ENCODE results near the gene MAP2. TPM values are rescaled to one million over a fixed set of nuclear protein-coding genes. Genes with fewer than 3 reads are reported as not detected.

Gene MAP2
- total RNA-seq, 1 donor from 2014 or later = 58.1 TPM

GRCh38 chr2:209673811-209674210 lies 250.0 kb downstream of the MAP2 start:
- no peak for TF ChIP-seq CTCF (IDR thresholded peaks at IDR 0.05; ENCODE audit: insufficient read depth, low read length, poor library complexity, severe bottlenecking)
- Histone ChIP-seq H3K4me3 (ENCODE audit: low read depth, low read length) (no peak overlapping the region), H3K27me3 (ENCODE audit: control insufficient read depth, insufficient read depth, low read length) (no peaks in the 10 kb centered on the region), H3K36me3 (ENCODE audit: control insufficient read depth, insufficient read depth, low read length) (no peaks in the 10 kb centered on the region)
- no peak for DNase-seq (ENCODE audit: low read depth)

DNA sequence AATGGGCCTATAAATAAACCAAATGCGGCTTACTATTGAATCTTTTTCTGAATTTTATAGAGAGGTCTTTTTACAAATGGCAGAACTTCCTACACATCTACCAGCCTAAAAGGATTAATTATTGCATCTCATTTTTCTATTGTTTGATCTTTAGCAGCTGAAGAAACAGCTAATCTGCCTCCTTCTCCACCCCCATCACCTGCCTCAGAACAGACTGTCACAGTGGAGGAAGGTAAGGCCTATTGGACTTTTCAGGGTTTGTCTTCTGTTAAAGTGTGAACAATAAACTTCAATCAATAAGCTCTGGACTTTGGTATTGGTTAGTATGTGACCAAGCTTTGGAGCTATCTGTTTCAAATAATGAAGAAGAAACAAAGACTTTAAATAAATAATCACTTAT lies 256.7 kb downstream of the MAP2 start:
- no peak for DNase-seq (ENCODE audit: low read depth)
- no peaks in the 10 kb centered on the region for H3K36me3 ChIP-seq (ENCODE audit: control insufficient read depth, insufficient read depth, low read length)
- no peak overlapping the region for H3K4me3 ChIP-seq (ENCODE audit: low read depth, low read length)
- TF ChIP-seq CTCF (IDR thresholded peaks at IDR 0.05; ENCODE audit: insufficient read depth, low read length, poor library complexity, severe bottlenecking) = no peak
- no peaks in the 10 kb centered on the region for H3K27me3 ChIP-seq (ENCODE audit: control insufficient read depth, insufficient read depth, low read length)

DNA sequence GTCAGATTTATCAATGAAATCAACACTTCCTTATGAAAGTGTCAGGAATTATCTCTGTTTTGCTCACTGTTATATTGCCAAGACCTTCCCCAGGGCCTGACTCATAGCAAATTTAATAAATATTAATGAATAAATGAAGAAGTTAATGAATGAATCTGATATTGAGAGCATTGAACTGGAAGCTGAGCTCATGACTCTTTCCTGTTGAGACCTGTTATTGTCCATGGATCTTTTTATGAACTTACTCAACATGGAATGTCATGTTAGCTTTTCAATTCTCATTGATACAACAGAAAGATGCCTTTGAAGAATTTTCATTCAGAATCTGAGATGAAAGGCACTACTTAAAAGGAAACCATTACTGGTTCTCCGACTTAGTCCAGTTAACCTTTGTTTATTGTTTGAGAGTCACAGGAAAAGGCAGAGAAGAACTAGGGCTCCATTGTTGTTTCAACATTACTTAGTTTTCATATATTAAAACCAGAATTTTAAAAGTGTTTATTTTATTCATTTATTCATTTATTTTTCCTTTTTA lies 257.4 kb downstream of the MAP2 start:
- Histone ChIP-seq H3K4me3 (ENCODE audit: low read depth, low read length) (no peak overlapping the region), H3K36me3 (ENCODE audit: control insufficient read depth, insufficient read depth, low read length) (no peaks in the 10 kb centered on the region)
- DNase-seq (ENCODE audit: low read depth) = no peak

GRCh38 chr2:209682646-209683045 lies 258.8 kb downstream of the MAP2 start:
- H3K4me3 ChIP-seq (ENCODE audit: low read depth, low read length) = no peak overlapping the region
- DNase-seq (ENCODE audit: low read depth) = no peak
- TF ChIP-seq CTCF (IDR thresholded peaks at IDR 0.05; ENCODE audit: insufficient read depth, low read length, poor library complexity, severe bottlenecking) = no peak
- H3K27me3 ChIP-seq (ENCODE audit: control insufficient read depth, insufficient read depth, low read length) = no peaks in the 10 kb centered on the region
- no peaks in the 10 kb centered on the region for H3K36me3 ChIP-seq (ENCODE audit: control insufficient read depth, insufficient read depth, low read length)

More for the DNA sequence above, 257.4 kb downstream of the MAP2 start:
- H3K27me3 ChIP-seq (ENCODE audit: control insufficient read depth, insufficient read depth, low read length) = no peaks in the 10 kb centered on the region
- TF ChIP-seq CTCF (IDR thresholded peaks at IDR 0.05; ENCODE audit: insufficient read depth, low read length, poor library complexity, severe bottlenecking) = no peak

DNA sequence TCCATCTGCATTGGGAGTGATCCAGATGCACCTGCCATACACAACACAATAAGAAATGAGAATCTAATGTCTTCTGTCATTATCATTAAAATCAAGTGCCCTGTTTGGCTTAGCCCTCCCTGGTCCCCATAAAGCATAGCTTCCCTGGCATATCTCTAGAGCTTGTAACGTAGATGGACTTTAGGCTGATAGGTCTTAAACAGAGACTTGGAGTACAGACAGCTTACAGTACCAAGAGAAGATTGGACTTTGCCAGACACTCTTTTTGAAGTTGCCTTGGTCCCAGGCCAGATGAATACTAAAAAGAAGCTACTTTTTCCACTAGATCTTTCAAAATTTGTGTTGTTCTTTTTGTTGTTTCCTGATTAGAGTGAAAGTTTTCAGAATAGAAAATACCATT lies 261.5 kb downstream of the MAP2 start:
- Histone ChIP-seq H3K27me3 (ENCODE audit: control insufficient read depth, insufficient read depth, low read length) (no peaks in the 10 kb centered on the region), H3K36me3 (ENCODE audit: control insufficient read depth, insufficient read depth, low read length) (no peaks in the 10 kb centered on the region), H3K4me3 (ENCODE audit: low read depth, low read length) (no peak overlapping the region)
- no peak for DNase-seq (ENCODE audit: low read depth)
- no peak for TF ChIP-seq CTCF (IDR thresholded peaks at IDR 0.05; ENCODE audit: insufficient read depth, low read length, poor library complexity, severe bottlenecking)

GRCh38 chr2:209685963-209686362 lies 262.1 kb downstream of the MAP2 start:
- DNase-seq (ENCODE audit: low read depth) = no peak
- H3K36me3 ChIP-seq (ENCODE audit: control insufficient read depth, insufficient read depth, low read length) = no peaks in the 10 kb centered on the region
- no peaks in the 10 kb centered on the region for H3K27me3 ChIP-seq (ENCODE audit: control insufficient read depth, insufficient read depth, low read length)
- no peak overlapping the region for H3K4me3 ChIP-seq (ENCODE audit: low read depth, low read length)
- no peak for TF ChIP-seq CTCF (IDR thresholded peaks at IDR 0.05; ENCODE audit: insufficient read depth, low read length, poor library complexity, severe bottlenecking)
